Stimulated activated CD8-positive, alpha-beta memory T cell treated with anti-CD3 and anti-CD28 coated beads, Interleukin-2, amount 100 ng/mL, for 1 hour (primary cell): Measurements from ENCODE around the gene STAG1.
"Not testable (repeated sequence)": the region's sequence is repeated elsewhere in the genome, so short reads cannot be mapped to it uniquely, and the experiment has no call there.

Experiments
- DNase-seq, 2 donors: peaks; one replicate each; pipeline ENCODE4 v3.0.0-alpha.2; 2020; ENCODE audit warnings: low read depth in 2 of 2

STAG1 gene

GRCh38 chr3:136745916-136746315 lies 6.3 kb downstream of the STAG1 start:
- DNase-seq, result no peak

DNA sequence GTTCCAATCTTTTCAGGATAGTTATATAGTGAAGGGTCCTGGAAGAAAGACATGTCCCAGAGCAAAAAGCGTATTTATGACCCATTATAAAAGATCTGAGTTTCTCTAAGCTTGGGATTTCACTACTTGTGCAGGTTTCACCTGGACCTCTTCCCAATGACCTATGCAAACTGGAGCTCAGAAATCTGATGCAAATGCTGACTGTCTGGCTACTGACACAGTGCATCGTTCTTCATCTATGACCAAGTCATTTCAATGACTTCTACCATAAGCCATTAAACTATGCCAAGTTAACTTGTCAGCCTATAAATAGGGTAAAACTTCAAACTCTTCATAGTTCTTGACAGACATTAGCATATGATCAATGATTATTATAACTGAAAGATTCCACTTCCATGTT lies 11.1 kb downstream of the STAG1 start:
- no peak for DNase-seq

GRCh38 chr3:136740351-136740958 lies 11.7 kb downstream of the STAG1 start:
- DNase-seq, result no peak

DNA sequence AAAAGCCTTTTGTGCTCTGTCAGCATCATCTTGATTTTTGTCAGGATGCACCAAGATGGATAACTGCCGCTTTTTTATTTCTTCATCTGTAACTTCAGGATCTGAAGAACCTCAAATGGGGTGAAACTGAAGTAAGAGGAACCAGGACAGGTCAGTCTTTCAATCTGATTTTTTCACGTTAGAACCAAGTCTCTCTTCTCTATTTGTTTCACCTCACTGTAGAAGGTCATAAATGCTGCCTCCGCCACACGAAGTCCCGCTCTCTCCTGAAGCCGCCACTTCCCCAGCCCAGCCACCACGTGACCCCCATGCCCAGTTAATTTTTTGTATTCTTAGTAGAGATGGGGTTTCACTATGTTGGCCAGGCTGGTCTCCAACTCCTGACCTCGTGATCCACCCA lies 15.2 kb downstream of the STAG1 start:
- DNase-seq, result not testable (repeated sequence)

DNA sequence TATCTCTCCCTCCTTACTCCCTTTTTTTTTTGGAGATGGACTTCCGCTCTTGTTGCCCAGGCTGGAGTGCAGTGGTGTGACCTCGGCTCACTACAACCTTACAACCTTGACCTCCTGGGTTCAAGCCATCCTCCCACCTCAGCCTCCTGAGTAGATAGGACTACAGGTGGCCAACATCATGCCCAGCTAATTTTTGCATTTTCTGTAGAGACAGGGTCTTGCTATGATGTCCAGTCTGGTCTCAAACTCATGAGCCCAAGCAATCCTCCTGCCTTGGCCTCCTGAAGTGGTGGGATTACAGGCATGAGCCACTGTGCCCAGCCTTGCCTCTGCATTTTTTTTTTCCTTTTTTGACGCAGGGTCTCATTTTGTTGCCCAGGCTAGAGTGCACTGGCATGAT lies 17.1 kb downstream of the STAG1 start:
- DNase-seq, result no peak

GRCh38 chr3:136734382-136735070 lies 17.7 kb downstream of the STAG1 start:
- DNase-seq, result no peak

DNA sequence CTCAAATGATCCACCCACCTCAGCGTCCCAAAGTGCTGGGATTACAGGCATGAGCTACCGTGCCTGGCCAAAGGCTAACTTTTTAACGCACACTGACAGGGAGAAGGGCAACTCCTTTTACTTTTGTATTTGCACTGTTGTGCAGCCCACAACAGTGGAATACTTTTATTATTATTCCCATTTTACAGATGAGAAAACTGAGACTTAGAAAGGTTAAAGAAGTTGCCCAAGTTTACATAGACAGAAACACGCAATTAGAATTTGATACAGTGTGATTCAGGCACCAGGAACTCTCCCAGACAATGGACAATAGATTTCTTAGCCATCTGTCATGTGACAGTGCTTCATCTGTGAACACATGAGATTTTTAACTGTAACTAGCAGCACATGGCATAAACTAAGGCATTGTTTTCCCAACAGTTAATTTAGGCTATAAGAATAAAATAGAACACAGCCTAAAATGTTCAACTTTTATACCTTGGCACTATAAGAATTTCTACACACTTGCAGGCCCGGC lies 18.8 kb downstream of the STAG1 start:
- no peak for DNase-seq

- DNase-seq, result no peak
Measured at GRCh38 chr3:136731274-136731884, 20.8 kb downstream of the STAG1 start.

- DNase-seq, result no peak
Measured at GRCh38 chr3:136730595-136731273, 21.4 kb downstream of the STAG1 start.

DNA sequence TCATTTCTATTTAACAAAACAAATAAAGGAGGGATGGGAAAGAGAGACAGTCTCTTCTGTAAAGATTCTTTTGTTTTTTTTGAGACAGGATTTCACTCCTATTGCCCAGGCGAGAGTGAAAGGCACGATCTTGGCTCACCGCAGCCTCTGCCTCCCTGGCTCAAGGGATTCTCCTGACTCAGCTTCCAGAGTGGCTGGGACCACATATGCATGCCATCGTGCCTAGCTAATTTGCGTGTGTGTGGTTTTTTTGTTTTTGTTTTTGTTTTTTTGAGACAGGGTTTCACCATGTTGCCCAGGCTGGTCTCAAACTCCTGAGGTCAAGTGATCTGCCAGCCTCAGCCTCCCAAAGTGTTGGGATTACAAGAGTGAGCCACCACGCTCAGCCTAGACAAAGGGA lies 23.3 kb downstream of the STAG1 start:
- DNase-seq, result no peak

DNA sequence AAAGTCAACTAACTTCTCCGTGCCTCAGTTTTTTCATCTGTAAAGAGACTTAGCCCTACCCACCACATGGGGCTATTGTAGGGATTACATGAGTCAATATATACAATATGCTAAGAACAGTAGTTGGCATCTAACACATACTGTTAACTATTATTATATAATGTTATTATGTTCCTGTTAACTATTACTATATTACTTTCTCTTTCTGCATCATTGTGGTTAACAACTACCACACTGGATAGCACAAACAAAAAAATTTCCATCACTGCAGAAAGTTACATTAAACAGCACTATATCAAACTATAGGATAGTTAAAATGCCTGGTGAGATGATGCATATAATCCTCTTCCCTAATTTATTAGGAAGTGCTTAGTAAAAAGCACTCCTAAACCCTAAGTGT lies 23.7 kb downstream of the STAG1 start:
- DNase-seq, result no peak

- DNase-seq, result no peak
Measured at GRCh38 chr3:136725468-136725867, 26.7 kb downstream of the STAG1 start.

- not testable (repeated sequence) for DNase-seq
Measured at GRCh38 chr3:136722916-136723315, 29.3 kb downstream of the STAG1 start.

DNA sequence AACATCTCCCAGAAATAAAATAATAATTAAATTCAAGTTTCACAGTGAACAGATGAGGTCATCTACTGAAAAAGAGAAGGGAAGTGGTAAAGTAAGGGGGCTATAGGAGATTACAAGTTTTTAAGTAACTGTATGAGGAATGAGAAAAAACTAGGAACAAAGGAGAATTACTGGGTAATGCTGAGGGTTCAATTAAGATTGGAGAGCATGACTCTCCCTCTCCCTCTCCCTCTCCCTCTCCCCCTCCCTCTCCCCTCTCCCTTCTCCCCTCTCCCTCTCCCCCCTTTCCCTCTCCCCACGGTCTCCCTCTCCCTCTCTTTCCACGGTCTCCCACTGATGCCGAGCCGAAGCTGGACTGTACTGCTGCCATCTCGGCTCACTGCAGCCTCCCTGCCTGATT lies 29.8 kb downstream of the STAG1 start:
- not testable (repeated sequence) for DNase-seq

DNA sequence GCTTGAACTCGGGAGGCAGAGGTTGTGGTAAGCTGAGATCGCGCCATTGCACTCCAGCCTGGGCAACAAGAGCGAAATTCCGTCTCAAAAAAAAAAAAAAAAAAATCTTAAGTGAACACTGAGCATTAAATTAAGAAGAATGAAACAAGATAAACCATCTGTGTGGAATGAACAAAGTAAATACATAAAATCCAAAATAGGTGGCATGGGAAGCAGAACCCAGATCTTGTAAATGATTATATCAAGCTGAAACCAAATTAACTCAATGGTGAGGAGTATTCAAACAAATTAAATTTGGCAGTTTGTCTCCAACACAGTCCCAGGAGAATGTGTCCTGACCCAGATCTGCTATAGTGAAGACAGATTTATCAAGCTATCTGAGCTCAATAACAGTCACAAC lies 32.1 kb downstream of the STAG1 start:
- no peak for DNase-seq

DNA sequence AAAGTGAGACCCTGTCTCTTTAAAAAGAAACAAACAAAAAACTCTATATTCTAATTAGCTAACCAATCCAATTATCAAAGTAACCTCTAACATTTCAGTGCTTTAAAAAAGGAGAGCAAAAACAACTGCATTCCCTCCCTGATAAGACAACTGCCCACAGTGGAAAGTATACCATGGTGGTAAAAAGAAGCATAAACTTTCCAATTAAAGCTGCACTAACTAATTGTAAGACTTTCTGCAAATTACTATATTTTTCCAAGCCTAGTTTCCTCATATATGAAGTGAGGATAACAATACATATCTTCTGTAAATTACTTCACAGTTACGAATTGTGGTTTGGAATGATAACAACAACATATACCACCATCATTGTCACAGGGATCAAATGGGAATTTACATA lies 35.5 kb downstream of the STAG1 start:
- no peak for DNase-seq

DNA sequence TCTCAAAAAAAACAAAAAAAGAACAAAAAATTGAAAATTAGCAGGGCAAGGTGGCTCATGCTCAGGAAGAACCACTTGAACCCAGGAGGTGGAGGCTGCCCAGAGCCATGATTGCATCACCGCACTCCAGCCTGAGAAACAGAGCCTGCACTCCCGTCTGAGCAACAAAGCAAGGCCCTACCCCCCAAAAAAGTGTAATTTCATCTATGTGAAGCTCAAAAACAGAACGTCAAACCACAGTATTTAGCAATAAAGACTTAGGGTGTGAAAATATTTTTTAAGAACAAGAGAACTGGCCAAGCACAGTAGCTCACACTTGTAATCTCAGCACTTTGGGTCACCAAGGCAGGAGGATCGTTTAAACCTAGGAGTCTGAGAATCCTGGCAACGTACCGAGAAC lies 38.2 kb downstream of the STAG1 start:
- DNase-seq, result no peak

DNA sequence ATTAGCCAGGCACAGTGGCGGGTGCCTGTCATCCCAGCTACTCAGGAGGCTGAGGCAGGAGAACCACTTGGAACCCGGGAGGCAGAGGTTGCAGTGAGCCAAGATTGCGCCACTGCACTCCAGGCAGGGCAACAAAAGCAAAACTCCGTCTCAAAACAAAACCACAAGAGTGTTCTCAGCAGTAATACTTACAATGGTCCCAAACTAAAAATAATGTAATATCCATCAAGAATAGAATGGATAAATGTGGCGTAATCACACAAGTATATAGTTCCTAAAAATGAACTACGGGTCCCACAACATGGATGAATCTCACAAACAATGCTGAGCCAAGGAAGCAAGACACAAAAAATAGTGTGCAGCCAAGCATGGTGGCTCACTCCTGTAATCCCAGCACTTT lies 39.2 kb downstream of the STAG1 start:
- DNase-seq, result no peak

DNA sequence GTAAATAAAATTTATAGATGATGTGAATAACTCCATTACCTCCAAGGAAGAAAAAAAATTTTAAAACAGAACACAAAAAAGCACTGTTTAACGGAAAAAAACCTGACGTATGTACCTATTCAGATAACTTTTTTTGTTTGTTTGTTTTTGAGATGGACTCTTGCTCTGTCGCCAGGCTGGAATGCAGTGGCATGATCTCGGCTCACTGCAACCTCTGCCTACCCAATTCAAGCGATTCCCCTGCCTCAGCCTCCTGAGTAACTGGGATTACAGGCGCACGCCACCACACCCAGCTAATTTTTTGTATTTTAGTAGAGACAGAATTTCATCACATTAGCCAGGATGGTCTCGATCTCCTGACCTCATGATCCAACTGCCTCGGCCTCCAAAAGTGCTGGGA lies 40.3 kb downstream of the STAG1 start:
- not testable (repeated sequence) for DNase-seq

GRCh38 chr3:136711277-136711676 lies 40.9 kb downstream of the STAG1 start:
- DNase-seq, result no peak

GRCh38 chr3:136709775-136710174 lies 42.4 kb downstream of the STAG1 start:
- not testable (repeated sequence) for DNase-seq

- no peak for DNase-seq
Measured at GRCh38 chr3:136708333-136708985, 43.7 kb downstream of the STAG1 start.
